RKO (cell line): ENCODE data around the gene FCHSD2.
"Not testable (repeated sequence)": the region's sequence is repeated elsewhere in the genome, so short reads cannot be mapped to it uniquely, and the experiment has no call there.

Experiments used
- DNase-seq: peaks from one replicate; pipeline ENCODE4 v3.0.0-alpha.2; 2016; ENCODE audit warnings: low spot score

Gene FCHSD2

GRCh38 chr11:73151416-73151815, 9.3 kb upstream of the FCHSD2 start:
- no peak for DNase-seq

GRCh38 chr11:73149105-73149504, 7.0 kb upstream of the FCHSD2 start:
- no peak for DNase-seq

- DNase-seq = no peak
Observed at GRCh38 chr11:73147771-73148681, 5.9 kb upstream of the FCHSD2 start.

GRCh38 chr11:73145986-73146575, 4.0 kb upstream of the FCHSD2 start:
- DNase-seq = no peak

- DNase-seq = no peak
Observed at GRCh38 chr11:73143126-73143838, 1.2 kb upstream of the FCHSD2 start.

- peak; percentile 71 for DNase-seq
Observed at GRCh38 chr11:73141309-73142127, 600 bp downstream of the FCHSD2 start.

- DNase-seq = peak; percentile 45
Observed at GRCh38 chr11:73141031-73141308, 1.1 kb downstream of the FCHSD2 start.

- DNase-seq = peak; percentile 57
Observed at GRCh38 chr11:73140213-73141030, 1.7 kb downstream of the FCHSD2 start.

GRCh38 chr11:73139476-73140198, 2.5 kb downstream of the FCHSD2 start:
- peak; percentile 42 for DNase-seq

- no peak for DNase-seq
Observed at GRCh38 chr11:73137944-73138274, 4.2 kb downstream of the FCHSD2 start.

GRCh38 chr11:73137262-73137943, 4.7 kb downstream of the FCHSD2 start:
- DNase-seq = peak; percentile 23

GRCh38 chr11:73136722-73137121, 5.4 kb downstream of the FCHSD2 start:
- DNase-seq = not testable (repeated sequence)

GRCh38 chr11:73135346-73136284, 6.5 kb downstream of the FCHSD2 start:
- no peak for DNase-seq

GRCh38 chr11:73132349-73132748, 9.8 kb downstream of the FCHSD2 start:
- not testable (repeated sequence) for DNase-seq

- no peak for DNase-seq
Observed at GRCh38 chr11:73130181-73130580, 11.9 kb downstream of the FCHSD2 start.

- no peak for DNase-seq
Observed at GRCh38 chr11:73129198-73129597, 12.9 kb downstream of the FCHSD2 start.

GRCh38 chr11:73126804-73127480, 15.2 kb downstream of the FCHSD2 start:
- DNase-seq = no peak

- no peak for DNase-seq
Observed at GRCh38 chr11:73124800-73125199, 17.3 kb downstream of the FCHSD2 start.
